ENCODE measurements around the gene GPC1.

Gene GPC1

GRCh38 chr2:240463866-240464481, 28.5 kb downstream of the GPC1 start:
- no peak overlapping the region for H3K4me3 ChIP-seq (ENCODE audit: control insufficient read depth, low read depth, low read length)
- TF ChIP-seq CTCF (conservative IDR thresholded peaks at IDR 0.05; ENCODE audit: control insufficient read depth, insufficient read depth, low read depth, low read length), result no peak
- DNase-seq (ENCODE audit: low read depth), result no peak

- no peak for DNase-seq (ENCODE audit: low read depth)
- no peak overlapping the region for H3K4me3 ChIP-seq (ENCODE audit: control insufficient read depth, low read depth, low read length)
- TF ChIP-seq CTCF (conservative IDR thresholded peaks at IDR 0.05; ENCODE audit: control insufficient read depth, insufficient read depth, low read depth, low read length), result no peak
These were observed 29.2 kb downstream of the GPC1 start for GRCh38 chr2:240464514-240465241.

- no peak for TF ChIP-seq CTCF (conservative IDR thresholded peaks at IDR 0.05; ENCODE audit: control insufficient read depth, insufficient read depth, low read depth, low read length)
- DNase-seq (ENCODE audit: low read depth), result no peak
- H3K4me3 ChIP-seq (ENCODE audit: control insufficient read depth, low read depth, low read length), result no peak overlapping the region
These were observed 29.9 kb downstream of the GPC1 start for GRCh38 chr2:240465268-240465764.

- H3K4me3 ChIP-seq (ENCODE audit: control insufficient read depth, low read depth, low read length), result no peak overlapping the region
- DNase-seq (ENCODE audit: low read depth), result no peak
- no peak for TF ChIP-seq CTCF (conservative IDR thresholded peaks at IDR 0.05; ENCODE audit: control insufficient read depth, insufficient read depth, low read depth, low read length)
These were observed 30.5 kb downstream of the GPC1 start for GRCh38 chr2:240465765-240466578.

- no peak for TF ChIP-seq CTCF (conservative IDR thresholded peaks at IDR 0.05; ENCODE audit: control insufficient read depth, insufficient read depth, low read depth, low read length)
- no peak for DNase-seq (ENCODE audit: low read depth)
- H3K4me3 ChIP-seq (ENCODE audit: control insufficient read depth, low read depth, low read length), result no peak overlapping the region
These were observed 31.2 kb downstream of the GPC1 start for GRCh38 chr2:240466579-240467148.

GRCh38 chr2:240467149-240467642, 31.7 kb downstream of the GPC1 start:
- no peak for TF ChIP-seq CTCF (conservative IDR thresholded peaks at IDR 0.05; ENCODE audit: control insufficient read depth, insufficient read depth, low read depth, low read length)
- no peak for DNase-seq (ENCODE audit: low read depth)
- no peak overlapping the region for H3K4me3 ChIP-seq (ENCODE audit: control insufficient read depth, low read depth, low read length)
